H9 (cell line): Measurements from ENCODE around the gene CAMK2G. TPM values are rescaled to one million over a fixed set of nuclear protein-coding genes. Genes with fewer than 3 reads are reported as not detected.

Source experiments
- DNase-seq: peaks from one replicate; pipeline ENCODE4 v3.0.0-alpha.2; 2017
- H2AFZ ChIP-seq: one replicate; pipeline ENCODE4 v1.6.1; 2013; ENCODE audit warnings: mild to moderate bottlenecking, low read length, control low read depth, moderate library complexity
- H2AK5ac ChIP-seq: 2 replicates; pipeline ENCODE4 v1.6.1; 2013; ENCODE audit warnings: low read length, control low read depth, mixed read lengths; ENCODE audit not compliant: insufficient read length
- H2BK120ac ChIP-seq: one replicate; pipeline ENCODE4 v1.6.1; 2013; ENCODE audit warnings: low read depth, mild to moderate bottlenecking, low read length, control low read depth, inconsistent platforms; ENCODE audit not compliant: poor library complexity, severe bottlenecking
- H2BK12ac ChIP-seq: 2 replicates; pipeline ENCODE4 v1.6.1; 2013; ENCODE audit warnings: low read length, control low read depth, mixed read lengths, low read depth; ENCODE audit not compliant: insufficient read length
- H2BK15ac ChIP-seq: 2 replicates; pipeline ENCODE4 v1.6.1; 2013; ENCODE audit warnings: low read depth, low read length, control low read depth
- H2BK20ac ChIP-seq: one replicate; pipeline ENCODE4 v1.6.1; 2013; ENCODE audit warnings: low read depth, mild to moderate bottlenecking, low read length, control low read depth, inconsistent platforms; ENCODE audit not compliant: poor library complexity, severe bottlenecking
- H2BK5ac ChIP-seq: 2 replicates; pipeline ENCODE4 v1.6.1; 2013; ENCODE audit warnings: low read length, control low read depth, mixed read lengths; ENCODE audit not compliant: insufficient read length
- H3K14ac ChIP-seq: 2 replicates; pipeline ENCODE4 v1.6.1; 2013; ENCODE audit warnings: low read length, control low read depth; ENCODE audit not compliant: insufficient read depth
- H3K18ac ChIP-seq: 2 replicates; pipeline ENCODE4 v1.6.1; 2013; ENCODE audit warnings: low read depth, mild to moderate bottlenecking, mixed read lengths, low read length, control low read depth; ENCODE audit not compliant: insufficient read length
- H3K23ac ChIP-seq: 2 replicates; pipeline ENCODE4 v1.6.1; 2013; ENCODE audit warnings: low read length, control low read depth, mixed read lengths, low read depth; ENCODE audit not compliant: insufficient read length
- H3K23me2 ChIP-seq: 2 replicates; pipeline ENCODE4 v1.6.1; 2013; ENCODE audit warnings: low read depth, mild to moderate bottlenecking, mixed read lengths, low read length, control low read depth; ENCODE audit not compliant: insufficient read length, poor library complexity, severe bottlenecking
- H3K27ac ChIP-seq: 2 replicates; pipeline ENCODE4 v1.5.1; 2013; ENCODE audit warnings: low read length, control low read depth, mixed read lengths, low read depth; ENCODE audit not compliant: insufficient read length
- H3K27me3 ChIP-seq: 2 replicates; pipeline ENCODE4 v1.6.1; 2013; ENCODE audit warnings: low read length, control low read depth, inconsistent platforms; ENCODE audit not compliant: insufficient read depth
- H3K4ac ChIP-seq: 2 replicates; pipeline ENCODE4 v1.6.1; 2013; ENCODE audit warnings: low read depth, mild to moderate bottlenecking, control low read depth, inconsistent platforms, low read length, moderate library complexity
- H3K4me1 ChIP-seq: 2 replicates; pipeline ENCODE4 v1.6.1; 2013; ENCODE audit warnings: low read length, control low read depth, inconsistent platforms; ENCODE audit not compliant: insufficient read depth
- H3K4me2 ChIP-seq: 2 replicates; pipeline ENCODE4 v1.6.1; 2013; ENCODE audit warnings: low read length, control low read depth, mixed read lengths; ENCODE audit not compliant: insufficient read length, insufficient read depth
- H3K56ac ChIP-seq: 2 replicates; pipeline ENCODE4 v1.6.1; 2013; ENCODE audit warnings: low read depth, mild to moderate bottlenecking, mixed read lengths, low read length, control low read depth; ENCODE audit not compliant: insufficient read length
- H3K79me1 ChIP-seq: 2 replicates; pipeline ENCODE4 v1.6.1; 2013; ENCODE audit warnings: low read depth, mild to moderate bottlenecking, moderate library complexity, low read length, control low read depth, inconsistent platforms; ENCODE audit not compliant: insufficient read depth, poor library complexity, severe bottlenecking
- H3K79me2 ChIP-seq: 2 replicates; pipeline ENCODE4 v1.6.1; 2013; ENCODE audit warnings: low read length, control low read depth, inconsistent platforms; ENCODE audit not compliant: insufficient read depth
- H3K9ac ChIP-seq: 2 replicates; pipeline ENCODE4 v1.6.1; 2013; ENCODE audit warnings: low read length, control low read depth, mixed read lengths; ENCODE audit not compliant: insufficient read length; ENCODE audit errors: extremely low read depth
- H3K9me3 ChIP-seq: one replicate; pipeline ENCODE4 v1.6.1; 2013; ENCODE audit warnings: low read depth, low read length, inconsistent platforms; ENCODE audit not compliant: control insufficient read depth
- H3T11ph ChIP-seq: one replicate; pipeline ENCODE4 v1.6.1; 2013; ENCODE audit warnings: mild to moderate bottlenecking, low read length, control low read depth, inconsistent platforms
- H4K20me1 ChIP-seq: one replicate; pipeline ENCODE4 v1.6.1; 2013; ENCODE audit not compliant: control insufficient read depth, insufficient read length, insufficient read depth
- H4K5ac ChIP-seq: 2 replicates; pipeline ENCODE4 v1.6.1; 2013; ENCODE audit warnings: low read depth, mild to moderate bottlenecking, mixed read lengths, low read length, control low read depth; ENCODE audit not compliant: insufficient read length
- H4K8ac ChIP-seq: replicated peaks from 2 replicates; pipeline ENCODE4 v1.6.1; 2013; ENCODE audit warnings: low read length, control low read depth, mixed read lengths, low read depth; ENCODE audit not compliant: insufficient read length
- H4K91ac ChIP-seq: 2 replicates; pipeline ENCODE4 v1.6.1; 2013; ENCODE audit warnings: low read depth, mild to moderate bottlenecking, moderate library complexity, mixed read lengths, low read length, control low read depth; ENCODE audit not compliant: insufficient read length
- H3K27ac Mint-ChIP-seq, 3 experiments: 2 replicates in 2 of 3; 3 replicates in 1 of 3; pipeline ENCODE4 v1.8.0; 2020 to 2021; ENCODE audit warnings: mixed read lengths in 3 of 3, mild to moderate bottlenecking in 1 of 3, moderate library complexity in 1 of 3
- H3K27me3 Mint-ChIP-seq: 2 replicates; pipeline ENCODE4 v1.8.0; 2021; ENCODE audit warnings: low read depth, mild to moderate bottlenecking, moderate library complexity, mixed read lengths
- H3K36me3 Mint-ChIP-seq, 3 experiments: 2 replicates in 2 of 3; 3 replicates in 1 of 3; pipeline ENCODE4 v1.8.0; 2020 to 2021; ENCODE audit warnings: low read depth in 3 of 3, mixed read lengths in 3 of 3; ENCODE audit not compliant: insufficient read depth in 1 of 3
- H3K4me1 Mint-ChIP-seq, 2 experiments: 2 replicates each; pipeline ENCODE4 v1.8.0; 2020; ENCODE audit warnings: mixed read lengths in 2 of 2
- H3K4me3 Mint-ChIP-seq, 2 experiments: 2 replicates in 1 of 2; 3 replicates in 1 of 2; pipeline ENCODE4 v1.8.0; 2020 to 2021; ENCODE audit warnings: mild to moderate bottlenecking in 2 of 2, mixed read lengths in 2 of 2, moderate library complexity in 1 of 2
- H3K9me3 Mint-ChIP-seq, 2 experiments: 2 replicates in 1 of 2; 3 replicates in 1 of 2; pipeline ENCODE4 v1.8.0; 2020; ENCODE audit warnings: mild to moderate bottlenecking in 2 of 2, mixed read lengths in 2 of 2, moderate library complexity in 1 of 2
- WGBS: extraction: QIAGEN DNeasy Blood & Tissue Kit; methylation state at CpG from one replicate; pipeline ENCODE4 v1.1.7; 2013; ENCODE audit warnings: missing lambda C conversion rate, low lambda C conversion rate, mixed read lengths; ENCODE audit not compliant: insufficient read length; ENCODE audit errors: extremely low coverage; 5-methylcytosine and 5-hydroxymethylcytosine counted together
- total RNA-seq: library from RNA; stranded (reverse); gene quantifications from 2 replicates; pipeline ENCODE4 v1.2.1, GENCODE V29; 2021
- TF ChIP-seq, protein P1 (sequence below): fragments of 200-600 bp; sonication (generic); conservative IDR thresholded peaks from 3 replicates; pipeline ENCODE4 v1.8.0; 2021; ENCODE audit warnings: antibody characterized with exemption, mild to moderate bottlenecking

Gene CAMK2G
- total RNA-seq, 1 experiment from 2014 or later, result 31.8 TPM

DNA sequence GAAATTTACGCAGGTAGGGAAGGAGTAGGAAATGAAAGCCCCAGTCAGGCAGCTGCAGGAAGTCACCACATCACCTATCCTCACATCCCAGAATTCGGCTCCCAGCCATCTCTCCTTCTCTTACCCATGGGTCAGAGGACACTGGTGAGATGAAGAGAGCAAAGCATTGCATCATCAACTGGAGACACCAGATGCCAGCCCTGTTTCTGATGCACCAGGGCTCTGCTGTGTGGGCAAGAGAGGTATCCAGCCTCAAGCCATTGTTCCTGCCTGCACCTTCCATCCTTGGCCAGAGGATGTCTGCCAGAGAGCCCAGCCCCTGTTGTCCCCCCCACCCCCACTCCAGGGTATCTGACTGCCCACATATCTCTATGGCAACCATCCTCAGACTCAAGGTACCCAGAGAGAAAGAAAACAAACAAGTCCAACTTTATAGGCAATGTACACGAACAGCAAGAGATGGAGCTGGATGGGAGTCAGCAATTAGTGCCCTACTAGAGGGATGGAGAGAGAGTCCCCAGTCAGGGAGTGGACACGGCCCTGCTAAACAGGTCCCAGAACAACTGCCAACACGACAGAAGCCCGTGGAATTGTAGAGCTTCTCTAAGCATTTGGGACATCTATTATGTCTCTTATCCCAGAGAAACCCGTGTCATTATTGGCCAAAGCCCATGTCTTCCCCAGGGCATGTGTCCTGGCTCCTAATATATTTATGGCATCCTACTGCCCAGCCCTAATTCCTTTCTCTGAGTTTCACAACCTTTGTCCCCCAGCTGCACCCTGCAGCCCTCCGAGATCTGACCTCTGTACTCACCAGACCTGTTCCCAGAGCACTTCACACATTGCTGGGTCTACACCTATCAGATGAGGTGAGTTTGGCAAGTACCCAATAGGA lies 2.8 kb downstream of the CAMK2G start:
- Histone ChIP-seq H3K14ac (no peak overlapping the region), H2BK20ac (no peak overlapping the region), H3K9me3 (no peaks in the 10 kb centered on the region), H3K56ac (no peak overlapping the region), H3K27me3 (no peaks in the 10 kb centered on the region), H3K79me1 (no peaks in the 10 kb centered on the region), H3K23me2 (peaks cover 3% of the 10 kb centered on the region), H3K18ac (no peak overlapping the region), H3T11ph (no peak overlapping the region), H2AK5ac (no peak overlapping the region), H2BK12ac (no peak overlapping the region), H3K79me2 (no peaks in the 10 kb centered on the region; the same call in 1 of the 2 replicates), H3K27ac (no peak overlapping the region), H3K4me2 (no peak overlapping the region), H4K8ac (no peak overlapping the region), H2BK15ac (no peak overlapping the region), H3K9ac (no peak overlapping the region), H4K20me1 (peaks cover 2% of the 10 kb centered on the region), H2AFZ (no peak overlapping the region), H2BK5ac (no peak overlapping the region), H3K4ac (no peak overlapping the region), H2BK120ac (no peak overlapping the region), H3K23ac (no peak overlapping the region), H4K5ac (no peak overlapping the region), H3K4me1 (peaks cover 2% of the 10 kb centered on the region; the same call in 1 of the 2 replicates), H4K91ac (no peak overlapping the region)
- Mint-ChIP-seq H3K27ac (peak overlapping the region in 1 of 3 experiments; percentile 43; a peak in 2 of 7 replicates), H3K4me3 (peak overlapping the region in 1 of 2 experiments; percentile 84; a peak in 2 of 5 replicates), H3K27me3 (peaks cover 6% of the 10 kb centered on the region; the same call in 1 of the 2 replicates), H3K4me1 (peaks cover 27 to 36% of the 10 kb centered on the region in 2 experiments), H3K9me3 (no peaks in the 10 kb centered on the region), H3K36me3 (peaks cover 18 to 46% (median 19%) of the 10 kb centered on the region in 3 experiments; a peak in 6 of 7 replicates)
- WGBS, result no CpG with 5 or more reads among the region's 8 CpGs
- TF ChIP-seq, protein P1, sequence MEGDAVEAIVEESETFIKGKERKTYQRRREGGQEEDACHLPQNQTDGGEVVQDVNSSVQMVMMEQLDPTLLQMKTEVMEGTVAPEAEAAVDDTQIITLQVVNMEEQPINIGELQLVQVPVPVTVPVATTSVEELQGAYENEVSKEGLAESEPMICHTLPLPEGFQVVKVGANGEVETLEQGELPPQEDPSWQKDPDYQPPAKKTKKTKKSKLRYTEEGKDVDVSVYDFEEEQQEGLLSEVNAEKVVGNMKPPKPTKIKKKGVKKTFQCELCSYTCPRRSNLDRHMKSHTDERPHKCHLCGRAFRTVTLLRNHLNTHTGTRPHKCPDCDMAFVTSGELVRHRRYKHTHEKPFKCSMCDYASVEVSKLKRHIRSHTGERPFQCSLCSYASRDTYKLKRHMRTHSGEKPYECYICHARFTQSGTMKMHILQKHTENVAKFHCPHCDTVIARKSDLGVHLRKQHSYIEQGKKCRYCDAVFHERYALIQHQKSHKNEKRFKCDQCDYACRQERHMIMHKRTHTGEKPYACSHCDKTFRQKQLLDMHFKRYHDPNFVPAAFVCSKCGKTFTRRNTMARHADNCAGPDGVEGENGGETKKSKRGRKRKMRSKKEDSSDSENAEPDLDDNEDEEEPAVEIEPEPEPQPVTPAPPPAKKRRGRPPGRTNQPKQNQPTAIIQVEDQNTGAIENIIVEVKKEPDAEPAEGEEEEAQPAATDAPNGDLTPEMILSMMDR, result no peak
- DNase-seq, result no peak
